Neutrophil (primary cell): ENCODE results near the gene BDKRB2.
"Not testable (repeated sequence)": the region's sequence is repeated elsewhere in the genome, so short reads cannot be mapped to it uniquely, and the experiment has no call there.

Experiments
- H3K27ac ChIP-seq: fragments of 200-600 bp; sonication (generic); 2 replicates; pipeline ENCODE4 v1.5.1; 2016; ENCODE audit warnings: mild to moderate bottlenecking, moderate library complexity
- H3K27me3 ChIP-seq: fragments of 200-600 bp; sonication (generic); 2 replicates; pipeline ENCODE4 v1.6.0; 2016; ENCODE audit warnings: mild to moderate bottlenecking
- H3K36me3 ChIP-seq: fragments of 200-600 bp; sonication (generic); 2 replicates; pipeline ENCODE4 v1.5.1; 2017
- H3K4me1 ChIP-seq, 2 experiments: fragments of 200-600 bp in 1 of 2; sonication (generic) in 1 of 2; 1 replicate in 1 of 2; 2 replicates in 1 of 2; pipeline versions ENCODE4 v1.5.1 to v1.6.1; 2013 to 2016; ENCODE audit warnings: low read depth in 1 of 2, low read length in 1 of 2, mild to moderate bottlenecking in 1 of 2, moderate library complexity in 1 of 2; ENCODE audit not compliant: control insufficient read depth in 1 of 2, insufficient read depth in 1 of 2
- H3K4me3 ChIP-seq, 2 experiments: fragments of 200-600 bp in 1 of 2; sonication (generic) in 1 of 2; 1 replicate in 1 of 2; 2 replicates in 1 of 2; pipeline ENCODE4 v1.5.1; 2013 to 2016; ENCODE audit warnings: low read depth in 1 of 2, low read length in 1 of 2, mild to moderate bottlenecking in 1 of 2, moderate library complexity in 1 of 2
- H3K9me3 ChIP-seq: fragments of 200-600 bp; sonication (generic); 2 replicates; pipeline ENCODE4 v1.5.1; 2016
- TF ChIP-seq, protein P1 (sequence below): fragments of 200-600 bp; sonication (generic); IDR thresholded peaks from 2 replicates; pipeline ENCODE4 v1.5.1; 2016; ENCODE audit warnings: antibody characterized with exemption

BDKRB2 gene

GRCh38 chr14:96238676-96239265 is 34.1 kb downstream of the BDKRB2 start:
- Histone ChIP-seq H3K27ac (no peak overlapping the region), H3K4me1 (no peaks in the 10 kb centered on the region), H3K36me3 (no peaks in the 10 kb centered on the region), H3K9me3 (no peaks in the 10 kb centered on the region), H3K27me3 (peaks cover 12% of the 10 kb centered on the region), H3K4me3 (no peak overlapping the region)
- TF ChIP-seq, protein P1, sequence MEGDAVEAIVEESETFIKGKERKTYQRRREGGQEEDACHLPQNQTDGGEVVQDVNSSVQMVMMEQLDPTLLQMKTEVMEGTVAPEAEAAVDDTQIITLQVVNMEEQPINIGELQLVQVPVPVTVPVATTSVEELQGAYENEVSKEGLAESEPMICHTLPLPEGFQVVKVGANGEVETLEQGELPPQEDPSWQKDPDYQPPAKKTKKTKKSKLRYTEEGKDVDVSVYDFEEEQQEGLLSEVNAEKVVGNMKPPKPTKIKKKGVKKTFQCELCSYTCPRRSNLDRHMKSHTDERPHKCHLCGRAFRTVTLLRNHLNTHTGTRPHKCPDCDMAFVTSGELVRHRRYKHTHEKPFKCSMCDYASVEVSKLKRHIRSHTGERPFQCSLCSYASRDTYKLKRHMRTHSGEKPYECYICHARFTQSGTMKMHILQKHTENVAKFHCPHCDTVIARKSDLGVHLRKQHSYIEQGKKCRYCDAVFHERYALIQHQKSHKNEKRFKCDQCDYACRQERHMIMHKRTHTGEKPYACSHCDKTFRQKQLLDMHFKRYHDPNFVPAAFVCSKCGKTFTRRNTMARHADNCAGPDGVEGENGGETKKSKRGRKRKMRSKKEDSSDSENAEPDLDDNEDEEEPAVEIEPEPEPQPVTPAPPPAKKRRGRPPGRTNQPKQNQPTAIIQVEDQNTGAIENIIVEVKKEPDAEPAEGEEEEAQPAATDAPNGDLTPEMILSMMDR: no peak

DNA sequence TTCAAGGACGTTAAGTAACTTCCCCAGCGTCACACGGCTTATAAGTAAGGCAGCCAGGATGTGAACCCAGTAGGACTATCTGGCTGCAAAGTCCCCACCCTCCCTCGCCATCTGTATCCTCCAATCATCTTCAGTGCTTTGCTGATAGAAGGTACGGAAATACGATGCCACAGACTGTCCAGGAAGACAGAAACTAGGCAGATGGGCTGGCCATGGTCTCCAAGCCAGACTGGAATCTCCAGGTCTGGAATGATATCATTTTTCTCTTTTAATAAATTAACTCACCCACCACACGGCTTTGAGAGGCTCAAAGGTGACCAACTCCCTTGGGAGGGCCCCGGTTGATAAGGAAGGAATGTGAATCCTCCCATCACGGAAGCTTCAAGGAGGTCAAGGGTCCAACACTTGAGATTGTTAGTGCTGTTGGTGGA is 35.1 kb downstream of the BDKRB2 start:
- no peak overlapping the region for H3K4me3 ChIP-seq
- TF ChIP-seq, protein P1: no peak
- H3K9me3 ChIP-seq: no peaks in the 10 kb centered on the region
- H3K27ac ChIP-seq: no peak overlapping the region
- peaks cover 12% of the 10 kb centered on the region for H3K27me3 ChIP-seq
- no peaks in the 10 kb centered on the region for H3K4me1 ChIP-seq
- no peaks in the 10 kb centered on the region for H3K36me3 ChIP-seq

GRCh38 chr14:96240641-96241040 is 36.0 kb downstream of the BDKRB2 start:
- no peaks in the 10 kb centered on the region for H3K36me3 ChIP-seq
- peaks cover 12% of the 10 kb centered on the region for H3K27me3 ChIP-seq
- H3K27ac ChIP-seq: no peak overlapping the region
- no peak overlapping the region for H3K4me3 ChIP-seq
- H3K4me1 ChIP-seq: no peaks in the 10 kb centered on the region
- TF ChIP-seq, protein P1: no peak
- H3K9me3 ChIP-seq: no peaks in the 10 kb centered on the region

DNA sequence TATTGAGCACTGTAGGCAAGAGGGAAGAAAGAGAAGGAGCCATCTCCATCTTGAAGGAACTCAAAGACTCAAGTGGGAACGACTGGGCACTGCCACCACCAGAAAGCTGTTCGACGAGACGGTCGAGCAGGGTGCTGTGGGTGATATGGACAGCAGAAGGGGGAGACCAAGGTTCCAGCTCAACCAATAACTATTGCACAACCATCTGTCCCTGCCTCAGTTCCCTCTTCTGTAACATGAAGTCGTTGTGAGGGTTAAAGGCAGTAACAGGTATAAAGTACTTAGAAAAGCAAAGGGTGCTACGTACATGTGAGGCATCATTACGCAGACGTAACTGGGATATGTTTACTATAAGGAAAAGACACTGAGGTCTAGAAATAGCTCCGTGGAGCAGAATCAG is 37.5 kb downstream of the BDKRB2 start:
- Histone ChIP-seq H3K36me3 (no peaks in the 10 kb centered on the region), H3K27me3 (peaks cover 12% of the 10 kb centered on the region), H3K27ac (no peak overlapping the region), H3K9me3 (no peaks in the 10 kb centered on the region), H3K4me1 (no peaks in the 10 kb centered on the region), H3K4me3 (no peak overlapping the region)
- TF ChIP-seq, protein P1: no peak

GRCh38 chr14:96243785-96244184 is 39.1 kb downstream of the BDKRB2 start:
- Histone ChIP-seq H3K4me1 (peaks cover 0 to 2% of the 10 kb centered on the region in 2 experiments), H3K27ac (no peak overlapping the region), H3K9me3 (no peaks in the 10 kb centered on the region), H3K36me3 (no peaks in the 10 kb centered on the region), H3K4me3 (no peak overlapping the region), H3K27me3 (peaks cover 6% of the 10 kb centered on the region)
- TF ChIP-seq, protein P1: no peak

DNA sequence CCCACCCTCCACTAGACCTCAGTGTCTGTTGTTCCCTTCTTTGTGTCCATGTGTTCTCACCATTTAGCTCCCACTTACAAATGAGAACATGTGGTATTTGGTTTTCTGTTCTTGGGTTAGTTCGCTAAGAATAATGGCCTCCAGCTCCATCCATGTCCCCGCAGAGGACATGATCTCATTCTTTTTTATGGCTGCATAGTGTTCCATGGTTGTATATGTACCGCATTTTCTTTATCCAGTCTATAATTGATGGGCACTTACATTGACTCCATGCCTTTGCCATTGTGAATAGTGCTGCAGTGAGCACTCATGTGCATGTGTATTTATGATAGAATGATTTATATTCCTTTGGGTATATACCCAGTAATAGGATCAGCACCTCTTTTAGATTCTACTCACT is 40.4 kb downstream of the BDKRB2 start:
- not testable (repeated sequence) for H3K9me3 ChIP-seq, H3K27me3 ChIP-seq, H3K27ac ChIP-seq, H3K4me3 ChIP-seq, H3K36me3 ChIP-seq, H3K4me1 ChIP-seq
